Esophagus muscularis mucosa (tissue), 3 donors: ENCODE results near the gene CTDSPL.

Experiments
- POLR2A ChIP-seq: fragments of 450-650 bp; IDR thresholded peaks from one replicate; pipeline ENCODE4 v1.6.1; 2017; ENCODE audit warnings: antibody characterized with exemption, moderate library complexity, mild to moderate bottlenecking, low read depth
- TF ChIP-seq, protein P1 (sequence below), 3 experiments: fragments of 200-600 bp in 2 of 3; fragments of 450-650 bp in 1 of 3; sonication (generic) in 2 of 3; IDR thresholded peaks; one replicate each; pipeline ENCODE4 v1.5.1; 2017 to 2019; ENCODE audit warnings: antibody characterized with exemption in 3 of 3, mild to moderate bottlenecking in 2 of 3, moderate library complexity in 1 of 3

DNA sequence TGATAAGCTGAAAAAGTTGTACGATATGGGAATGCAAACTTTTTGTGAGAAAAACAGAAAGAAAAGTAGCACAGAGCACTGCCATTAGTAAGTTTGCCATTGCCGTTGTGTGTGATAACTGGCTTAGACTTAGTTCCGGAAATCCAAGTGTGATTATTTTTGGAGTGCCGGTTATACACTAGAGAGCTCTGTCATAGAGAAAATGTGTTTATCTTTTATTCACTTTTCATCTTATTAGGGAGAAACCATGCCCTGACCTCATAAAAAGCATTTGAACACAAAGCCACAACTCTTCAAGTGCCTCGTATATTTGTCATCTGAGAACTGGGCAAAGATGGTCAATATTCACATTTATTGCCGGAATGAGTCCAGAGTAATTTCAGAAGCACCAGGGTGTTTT, 36.1 kb downstream of the CTDSPL start:
- TF ChIP-seq, protein P1, sequence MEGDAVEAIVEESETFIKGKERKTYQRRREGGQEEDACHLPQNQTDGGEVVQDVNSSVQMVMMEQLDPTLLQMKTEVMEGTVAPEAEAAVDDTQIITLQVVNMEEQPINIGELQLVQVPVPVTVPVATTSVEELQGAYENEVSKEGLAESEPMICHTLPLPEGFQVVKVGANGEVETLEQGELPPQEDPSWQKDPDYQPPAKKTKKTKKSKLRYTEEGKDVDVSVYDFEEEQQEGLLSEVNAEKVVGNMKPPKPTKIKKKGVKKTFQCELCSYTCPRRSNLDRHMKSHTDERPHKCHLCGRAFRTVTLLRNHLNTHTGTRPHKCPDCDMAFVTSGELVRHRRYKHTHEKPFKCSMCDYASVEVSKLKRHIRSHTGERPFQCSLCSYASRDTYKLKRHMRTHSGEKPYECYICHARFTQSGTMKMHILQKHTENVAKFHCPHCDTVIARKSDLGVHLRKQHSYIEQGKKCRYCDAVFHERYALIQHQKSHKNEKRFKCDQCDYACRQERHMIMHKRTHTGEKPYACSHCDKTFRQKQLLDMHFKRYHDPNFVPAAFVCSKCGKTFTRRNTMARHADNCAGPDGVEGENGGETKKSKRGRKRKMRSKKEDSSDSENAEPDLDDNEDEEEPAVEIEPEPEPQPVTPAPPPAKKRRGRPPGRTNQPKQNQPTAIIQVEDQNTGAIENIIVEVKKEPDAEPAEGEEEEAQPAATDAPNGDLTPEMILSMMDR (IDR thresholded peaks at IDR 0.05): no peak
- no peak for TF ChIP-seq POLR2A
